Right lobe of liver (tissue), 6 donors: ENCODE results near the gene JPT2. TPM values are rescaled to one million over a fixed set of nuclear protein-coding genes. Genes with fewer than 3 reads are reported as not detected.

Experiments used
- ATAC-seq, 4 donors: fragments of 200-7000 bp; cut with Tn5 transposase; one replicate each; pipeline ENCODE4 v1.9.1; 2020; ENCODE audit warnings: mild to moderate bottlenecking in 4 of 4, moderate library complexity in 4 of 4
- DNase-seq, 3 donors: peaks; one replicate each; pipeline ENCODE4 v3.0.0-alpha.2; 2020
- H3K27ac ChIP-seq, 3 donors: fragments of 200-600 bp; one replicate each; pipeline ENCODE4 v1.8.0; 2022
- H3K27me3 ChIP-seq, 2 donors: fragments of 200-600 bp; one replicate each; pipeline ENCODE4 v1.8.0; 2022
- H3K36me3 ChIP-seq, 4 donors: fragments of 200-600 bp; sonication (generic) in 1 of 4; one replicate each; pipeline versions ENCODE4 v1.5.1 to v1.8.0; 2017 to 2022; ENCODE audit warnings: control low read depth in 1 of 4
- H3K4me1 ChIP-seq, 4 donors: fragments of 200-600 bp; sonication (generic) in 1 of 4; one replicate each; pipeline versions ENCODE4 v1.5.1 to v1.8.0; 2017 to 2022; ENCODE audit warnings: control low read depth in 1 of 4
- H3K4me3 ChIP-seq, 3 donors: fragments of 200-600 bp; one replicate each; pipeline ENCODE4 v1.8.0; 2022
- H3K9me3 ChIP-seq, 4 donors: fragments of 200-600 bp; sonication (generic) in 1 of 4; one replicate each; pipeline versions ENCODE4 v1.5.1 to v1.8.0; 2017 to 2022; ENCODE audit warnings: control low read depth in 1 of 4
- POLR2A ChIP-seq: fragments of 450-650 bp; IDR thresholded peaks from one replicate; pipeline ENCODE4 v1.6.1; 2017; ENCODE audit warnings: antibody characterized with exemption, mild to moderate bottlenecking
- WGBS: methylation state at CpG from one replicate; pipeline ENCODE4 v1.1.6; 2018; ENCODE audit warnings: low coverage, low lambda C conversion rate; ENCODE audit not compliant: insufficient coverage; ENCODE audit errors: missing lambda C conversion rate; 5-methylcytosine and 5-hydroxymethylcytosine counted together
- intact Hi-C, 2 donors: fragments of 100-400 bp; cut with DNase I; formaldehyde crosslinking; loops; one replicate each; pipeline versions ENCODE4 v1.11.2 to v1.14.1; 2022
- total RNA-seq, 6 experiments: library from RNA; depleted of rRNA in 2 of 6; stranded (reverse); fragments of >200 nt in 2 of 6; fragmentation: NEBNext Ultra II Directional in 3 of 6; extraction: Animal tissue kit (Norgen Biotek cat#: 25700) in 3 of 6; gene quantifications; one replicate each; pipeline versions ENCODE4 v1.1.0 to v1.2.4, GENCODE V29; 2016 to 2023
- TF ChIP-seq, protein P1 (sequence below), 4 donors: fragments of 200-600 bp in 3 of 4; fragments of 450-650 bp in 1 of 4; IDR thresholded peaks; one replicate each; pipeline versions ENCODE4 v1.5.1 to v1.8.0; 2016 to 2022; ENCODE audit warnings: antibody characterized with exemption in 4 of 4, mild to moderate bottlenecking in 2 of 4
- donor health status: DM: no; HTN: yes; CAD: no.
- donor health status: DM: no; HTN: no; CAD: no.
- donor health status: DM: no; HTN: no; CAD: no.
- donor health status: DM: no; HTN: yes; CAD: no.
- donor health status: DM: no; HTN: yes; CAD: no.

Gene JPT2
- total RNA-seq, 6 experiments from 2014 or later, result 31.0 to 47.7 (median 38.7) TPM

DNA sequence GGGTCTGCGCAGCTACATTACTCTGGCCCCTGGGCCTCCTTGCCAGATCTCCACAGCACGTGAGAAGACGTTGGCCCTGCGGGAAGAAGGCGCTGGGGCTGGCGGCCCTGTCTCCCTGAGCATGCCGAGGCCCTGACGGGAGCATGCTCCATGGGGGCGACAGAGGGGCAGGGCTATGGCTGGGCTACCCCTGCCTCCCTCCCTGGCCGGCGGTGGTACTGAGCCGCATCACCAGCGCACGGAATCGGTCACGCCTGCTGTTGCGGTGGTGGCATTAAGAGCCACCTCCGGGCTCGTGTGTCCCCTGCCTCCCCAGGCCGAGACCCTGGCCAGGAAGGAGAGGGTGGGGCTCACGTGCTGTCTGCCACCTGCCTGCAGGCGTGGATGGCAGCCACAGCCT lies 56.0 kb downstream of the JPT2 start:
- ATAC-seq (peak in 1 of 4 donors; percentile 28), DNase-seq (no peak)
- Histone ChIP-seq H3K9me3 (no peaks in the 10 kb centered on the region), H3K36me3 (peaks cover 0 to 22% (median 7%) of the 10 kb centered on the region in 4 donors), H3K27ac (no peak overlapping the region), H3K27me3 (no peaks in the 10 kb centered on the region), H3K4me3 (no peak overlapping the region), H3K4me1 (no peaks in the 10 kb centered on the region)
- 80% methylated on average over 1 of the region's 22 CpGs for WGBS
- intact Hi-C loops, result no loop called here
- no peak for TF ChIP-seq POLR2A
- TF ChIP-seq, protein P1, sequence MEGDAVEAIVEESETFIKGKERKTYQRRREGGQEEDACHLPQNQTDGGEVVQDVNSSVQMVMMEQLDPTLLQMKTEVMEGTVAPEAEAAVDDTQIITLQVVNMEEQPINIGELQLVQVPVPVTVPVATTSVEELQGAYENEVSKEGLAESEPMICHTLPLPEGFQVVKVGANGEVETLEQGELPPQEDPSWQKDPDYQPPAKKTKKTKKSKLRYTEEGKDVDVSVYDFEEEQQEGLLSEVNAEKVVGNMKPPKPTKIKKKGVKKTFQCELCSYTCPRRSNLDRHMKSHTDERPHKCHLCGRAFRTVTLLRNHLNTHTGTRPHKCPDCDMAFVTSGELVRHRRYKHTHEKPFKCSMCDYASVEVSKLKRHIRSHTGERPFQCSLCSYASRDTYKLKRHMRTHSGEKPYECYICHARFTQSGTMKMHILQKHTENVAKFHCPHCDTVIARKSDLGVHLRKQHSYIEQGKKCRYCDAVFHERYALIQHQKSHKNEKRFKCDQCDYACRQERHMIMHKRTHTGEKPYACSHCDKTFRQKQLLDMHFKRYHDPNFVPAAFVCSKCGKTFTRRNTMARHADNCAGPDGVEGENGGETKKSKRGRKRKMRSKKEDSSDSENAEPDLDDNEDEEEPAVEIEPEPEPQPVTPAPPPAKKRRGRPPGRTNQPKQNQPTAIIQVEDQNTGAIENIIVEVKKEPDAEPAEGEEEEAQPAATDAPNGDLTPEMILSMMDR (IDR thresholded peaks at IDR 0.05), result no peak

DNA sequence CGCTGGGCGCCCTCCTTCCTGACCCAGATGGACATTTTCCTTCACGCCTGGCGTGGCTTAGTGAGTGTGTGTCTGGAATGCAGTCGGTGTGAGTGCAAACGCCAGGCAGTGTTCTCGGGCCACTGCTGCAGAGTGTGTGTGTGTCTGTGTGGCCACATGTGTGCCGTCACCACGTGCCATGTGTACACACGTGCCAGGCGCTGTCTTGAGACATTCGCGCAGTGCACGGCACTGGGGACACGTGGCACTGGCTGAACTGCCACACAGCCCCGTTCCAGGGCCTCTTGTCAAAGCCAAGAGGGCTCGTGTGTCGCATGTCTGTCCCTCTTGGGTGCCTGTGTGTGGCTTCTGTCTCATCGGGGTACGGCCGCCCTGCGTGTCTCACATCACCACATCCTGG lies 56.7 kb downstream of the JPT2 start:
- intact Hi-C loops, result no loop called here
- DNase-seq, result no peak
- H3K36me3 ChIP-seq, result peaks cover 0 to 17% (median 5%) of the 10 kb centered on the region in 4 donors

DNA sequence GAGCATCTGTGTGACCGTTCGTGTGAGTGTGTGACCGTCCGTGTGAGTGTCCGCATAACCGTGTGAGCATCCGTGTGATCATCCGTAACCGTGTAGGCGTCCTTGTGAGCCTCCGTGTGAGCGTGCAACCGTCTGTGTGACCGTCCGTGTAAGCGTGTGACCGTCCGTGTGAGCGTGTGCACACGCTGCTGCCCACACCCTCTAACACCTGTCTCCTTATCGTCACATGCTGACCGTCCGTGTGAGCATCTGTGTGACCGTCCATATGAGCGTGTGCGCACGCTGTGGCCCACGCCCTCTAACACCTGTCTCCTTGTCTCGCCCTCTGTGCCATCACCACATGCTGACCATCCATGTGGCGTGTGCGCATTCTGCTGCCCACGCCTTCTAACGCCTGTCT lies 62.2 kb downstream of the JPT2 start:
- intact Hi-C loops, result no loop called here
- H3K9me3 ChIP-seq, result no peaks in the 10 kb centered on the region
- H3K27ac ChIP-seq, result no peak overlapping the region
- DNase-seq (no peak), ATAC-seq (no peak)
- H3K36me3 ChIP-seq, result peaks cover 0 to 10% (median 3%) of the 10 kb centered on the region in 4 donors
- 96% methylated on average over 20 of the region's 33 CpGs for WGBS
- no peak overlapping the region for H3K4me3 ChIP-seq
- no peaks in the 10 kb centered on the region for H3K4me1 ChIP-seq
- TF ChIP-seq POLR2A, result no peak
- TF ChIP-seq, protein P1 (IDR thresholded peaks at IDR 0.05), result no peak
- H3K27me3 ChIP-seq, result no peaks in the 10 kb centered on the region

More for the DNA sequence above, 56.7 kb downstream of the JPT2 start:
- WGBS, result 100% methylated on average over 7 of the region's 22 CpGs
- Histone ChIP-seq H3K27me3 (no peaks in the 10 kb centered on the region), H3K9me3 (no peaks in the 10 kb centered on the region), H3K27ac (no peak overlapping the region), H3K4me3 (no peak overlapping the region), H3K4me1 (no peaks in the 10 kb centered on the region)
- TF ChIP-seq, protein P1 (IDR thresholded peaks at IDR 0.05), result no peak
- TF ChIP-seq POLR2A, result no peak
- no peak for ATAC-seq

DNA sequence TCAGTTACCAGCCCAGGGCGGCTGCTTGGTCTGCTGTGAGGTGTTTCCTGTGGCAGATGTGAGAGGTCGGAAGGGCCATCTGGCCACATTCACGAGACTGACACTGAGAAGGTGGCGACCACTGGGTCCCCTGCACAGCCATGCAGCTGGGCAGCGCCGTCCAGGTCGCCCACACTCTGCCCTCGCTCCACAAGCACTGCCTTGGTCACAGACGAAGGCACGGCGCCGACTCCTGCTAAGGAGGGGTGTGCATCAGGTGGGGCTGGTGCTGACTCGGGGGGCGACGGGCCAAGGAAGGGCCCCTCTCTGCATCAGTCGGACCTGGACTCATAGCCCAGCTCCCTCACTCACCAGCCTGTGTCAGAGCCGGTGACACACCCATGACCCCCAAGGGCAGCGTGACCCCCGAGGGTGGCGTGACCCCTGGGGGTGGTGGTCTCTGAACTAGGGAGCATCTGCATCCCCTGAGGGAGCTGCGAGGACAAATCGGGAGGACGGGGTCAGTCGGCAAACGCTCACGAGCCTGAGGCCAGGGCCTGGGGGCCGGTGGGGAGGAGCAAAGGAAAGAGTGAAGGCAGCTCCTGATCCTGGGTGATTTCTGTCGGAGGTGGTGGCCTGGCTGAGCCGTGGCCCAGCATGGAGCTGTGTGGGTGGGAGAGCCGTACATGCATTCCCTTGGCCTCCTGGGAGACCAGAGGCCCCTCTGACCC lies 62.9 kb downstream of the JPT2 start:
- no peaks in the 10 kb centered on the region for H3K27me3 ChIP-seq
- 89% methylated on average over 7 of the region's 30 CpGs for WGBS
- no peak overlapping the region for H3K27ac ChIP-seq
- DNase-seq (no peak), ATAC-seq (peak in 1 of 4 donors; percentile 15)
- no peak overlapping the region for H3K4me3 ChIP-seq
- TF ChIP-seq, protein P1 (IDR thresholded peaks at IDR 0.05), result no peak
- TF ChIP-seq POLR2A, result no peak
- intact Hi-C loops, result no loop called here
- peaks cover 0 to 13% (median 3%) of the 10 kb centered on the region in 4 donors for H3K36me3 ChIP-seq
- no peaks in the 10 kb centered on the region for H3K4me1 ChIP-seq
- no peaks in the 10 kb centered on the region for H3K9me3 ChIP-seq
